K562 (cell line): ENCODE measurements around the gene ATP13A2. TPM values are rescaled to one million over a fixed set of nuclear protein-coding genes. Genes with fewer than 3 reads are reported as not detected.

Experiments
- ATAC-seq: fragments of 200-7000 bp; cut with Tn5 transposase; 3 replicates; pipeline ENCODE4 v1.9.1; 2020; ENCODE audit warnings: moderate library complexity
- BruUV-seq: library from RNA; stranded (reverse); fragments of 400-500 nt; replicated peaks from 2 replicates; lab custom pipeline; 2021; lab: Mats Ljungman, UMichigan
- CTCF ChIA-PET: fragments of 300-600 bp; formaldehyde crosslinking; extraction: SDS; loops from one replicate; lab custom pipeline; 2021; ENCODE audit warnings: low intra/inter-chr PET ratio; lab: Yijun Ruan, JAX
- POLR2A ChIA-PET: fragments of 300-600, 350-650 bp; sonication (Branson Sonifier 250); formaldehyde crosslinking; extraction: SDS; loops from one replicate; lab custom pipeline; 2021; ENCODE audit warnings: antibody characterized with exemption, inconsistent platforms; lab: Yijun Ruan, JAX
- DNase-seq, 4 experiments: peaks; one replicate each; pipeline versions ENCODE4 v3.0.0 to v3.0.0-alpha.2; 2011 to 2018; ENCODE audit warnings: low spot score in 3 of 4, mixed read lengths in 3 of 4; ENCODE audit errors: extremely low read depth in 1 of 4
- FAIRE-seq: peaks from 2 replicates; lab custom pipeline; 2011; peaks lifted over from hg19 to GRCh38; lab: Jason Lieb, UNC
- H2AFZ ChIP-seq: 2 replicates; pipeline ENCODE4 v1.6.0; 2011; ENCODE audit warnings: low read depth, low read length, control low read depth, inconsistent platforms
- H3K27ac ChIP-seq: fragments of 200-600 bp; 3 replicates; pipeline ENCODE4 v1.8.0; 2011; ENCODE audit warnings: low read depth, mild to moderate bottlenecking, control low read depth, inconsistent platforms, low read length, moderate library complexity, mixed read lengths; ENCODE audit errors: extremely low read depth
- H3K27me3 ChIP-seq, 2 experiments: fragments of 300-600 bp in 1 of 2; 2 replicates in 1 of 2; 3 replicates in 1 of 2; pipeline versions ENCODE4 v1.6.0 to v1.8.0; 2011; ENCODE audit warnings: inconsistent platforms in 2 of 2, low read length in 2 of 2, mild to moderate bottlenecking in 1 of 2, mixed read lengths in 1 of 2, moderate library complexity in 1 of 2; ENCODE audit not compliant: control insufficient read depth in 2 of 2, insufficient read depth in 2 of 2
- H3K36me3 ChIP-seq: fragments of 300-600 bp; 3 replicates; pipeline ENCODE4 v1.8.0; 2011; ENCODE audit warnings: mild to moderate bottlenecking, low read length, inconsistent platforms; ENCODE audit not compliant: control insufficient read depth, insufficient read depth
- H3K4me1 ChIP-seq, 2 experiments: fragments of 200-600 bp in 1 of 2; replicated peaks in 1 of 2; 2 replicates in 1 of 2; 3 replicates in 1 of 2; pipeline versions ENCODE4 v1.5.1 to v1.8.0; 2011; ENCODE audit warnings: inconsistent platforms in 2 of 2, low read length in 2 of 2, mild to moderate bottlenecking in 1 of 2, mixed read lengths in 1 of 2, moderate library complexity in 1 of 2; ENCODE audit not compliant: control insufficient read depth in 2 of 2, insufficient read depth in 2 of 2
- H3K4me2 ChIP-seq: 2 replicates; pipeline ENCODE4 v1.6.1; 2011; ENCODE audit warnings: low read length, control low read depth, inconsistent platforms, mixed read lengths; ENCODE audit not compliant: insufficient read depth
- H3K4me3 ChIP-seq: fragments of 200-600 bp; sonication (generic), shearing (Covaris generic); 2 replicates; pipeline ENCODE4 v1.5.1; 2016; ENCODE audit warnings: control low read depth, inconsistent platforms
- H3K79me2 ChIP-seq: fragments of 200-600 bp; 3 replicates; pipeline ENCODE4 v1.8.0; 2011; ENCODE audit warnings: low read length, inconsistent platforms; ENCODE audit not compliant: control insufficient read depth, insufficient read depth
- H3K9ac ChIP-seq, 2 experiments: 2 replicates each; pipeline versions ENCODE4 v1.6.0 to v1.6.1; 2011; ENCODE audit warnings: low read depth in 2 of 2, low read length in 2 of 2, control low read depth in 1 of 2, inconsistent platforms in 1 of 2, mild to moderate bottlenecking in 1 of 2, mixed read lengths in 1 of 2; ENCODE audit not compliant: insufficient read depth in 1 of 2
- H3K9me1 ChIP-seq: one replicate; pipeline ENCODE4 v1.6.0; 2011; ENCODE audit warnings: inconsistent platforms, mild to moderate bottlenecking, low read length, moderate library complexity; ENCODE audit not compliant: control insufficient read depth, insufficient read depth
- H3K9me3 ChIP-seq: replicated peaks from 2 replicates; pipeline ENCODE4 v1.5.1; 2011; ENCODE audit warnings: low read depth, low read length, inconsistent platforms; ENCODE audit not compliant: control insufficient read depth, insufficient read depth
- H4K20me1 ChIP-seq: replicated peaks from 2 replicates; pipeline ENCODE4 v1.6.1; 2011; ENCODE audit warnings: low read length, inconsistent platforms, mixed read lengths; ENCODE audit not compliant: control insufficient read depth, insufficient read depth
- CREB3 ChIP-seq: fragments of 450-650 bp; conservative IDR thresholded peaks from 2 replicates; pipeline ENCODE4 v1.6.1; 2016; ENCODE audit warnings: missing genetic modification characterization, low read depth, mild to moderate bottlenecking, missing compliant biosample characterization, moderate library complexity
- HDAC3 ChIP-seq: fragments of 450-650 bp; IDR thresholded peaks from 2 replicates; pipeline ENCODE4 v1.6.1; 2018; ENCODE audit warnings: borderline replicate concordance, mild to moderate bottlenecking, moderate library complexity; ENCODE audit not compliant: partially characterized antibody
- PCBP2 ChIP-seq: fragments of 200-400 bp; formaldehyde crosslinking; IDR thresholded peaks from 2 replicates; pipeline ENCODE4 v1.6.1; 2018; ENCODE audit warnings: low read length, low read depth, mild to moderate bottlenecking, moderate library complexity; ENCODE audit not compliant: poor library complexity, severe bottlenecking
- PPARD ChIP-seq: fragments of 250-450 bp; sonication (Bioruptor Pico); IDR thresholded peaks from 2 replicates; pipeline ENCODE4 v1.8.0; 2022; ENCODE audit warnings: inconsistent platforms, mild to moderate bottlenecking, moderate library complexity
- RCOR1 ChIP-seq, 2 experiments: IDR thresholded peaks; 2 replicates each; pipeline ENCODE4 v1.6.1; 2012; ENCODE audit warnings: low read depth in 2 of 2, low read length in 2 of 2, borderline replicate concordance in 1 of 2, improper control_type of control experiment in 1 of 2
- TBP ChIP-seq: optimal IDR thresholded peaks from 2 replicates; pipeline ENCODE3; 2011; ENCODE audit warnings: low read depth, low read length, improper control_type of control experiment
- ZFPM2 ChIP-seq: fragments of 250-450 bp; sonication (Bioruptor Pico); IDR thresholded peaks from 2 replicates; pipeline ENCODE4 v1.5.1; 2022; ENCODE audit warnings: mild to moderate bottlenecking
- ZNF764 ChIP-seq: fragments of 250-450 bp; sonication (Bioruptor Pico); IDR thresholded peaks from 2 replicates; pipeline ENCODE4 v1.4.0; 2020; ENCODE audit warnings: low read depth, mild to moderate bottlenecking, moderate library complexity
- WGBS: fragments of 100-300 bp; shearing (Covaris generic); methylation state at CpG from one replicate; pipeline ENCODE4 v1.1.6; 2016; ENCODE audit warnings: low coverage, mixed read lengths; ENCODE audit not compliant: insufficient coverage; ENCODE audit errors: missing lambda C conversion rate; 5-methylcytosine and 5-hydroxymethylcytosine counted together
- in situ Hi-C: fragments of 300-500 bp; cut with MboI; formaldehyde crosslinking; loops from 4 replicates; pipeline ENCODE4 v1.15.0; 2018; ENCODE audit warnings: inconsistent platforms, mixed read lengths
- intact Hi-C: fragments of 100-400 bp; cut with micrococcal nuclease; formaldehyde crosslinking; loops from 2 replicates; pipeline ENCODE4 v1.14.2; 2022
- polyA plus RNA-seq, 8 experiments: library from polyadenylated mRNA; depleted of rRNA in 4 of 8; stranded (reverse) in 5 of 8; unstranded in 3 of 8; fragments of >200 nt; fragmentation: Nextera tagmentation in 2 of 8; fragmentation: Illumina TruSeq in 1 of 8; extraction: Ambion mirVana in 2 of 8; extraction: Trizol in 1 of 8; gene quantifications; 2 replicates each; pipeline versions ENCODE4 v1.2.1 to v1.2.3, GENCODE V29; 2011 to 2014; ENCODE audit warnings: inconsistent platforms in 1 of 8, missing spikeins in 1 of 8
- total RNA-seq, 7 experiments: library from RNA; depleted of rRNA in 6 of 7; stranded (reverse); fragments of >200 nt in 6 of 7; fragmentation: Illumina TruSeq in 2 of 7; extraction: Trizol in 2 of 7; gene quantifications; 2 replicates each; pipeline versions ENCODE4 v1.2.1 to v1.2.3, GENCODE V29; 2011 to 2021; ENCODE audit warnings: low replicate concordance in 1 of 7
- TF ChIP-seq, protein P1 (sequence below): fragments of 450-650 bp; IDR thresholded peaks from 2 replicates; pipeline ENCODE4 v1.6.1; 2016; ENCODE audit warnings: low read depth, mild to moderate bottlenecking, moderate library complexity
- TF ChIP-seq, protein P2 (sequence below): fragments of 250-450 bp; sonication (Bioruptor Pico); IDR thresholded peaks from 2 replicates; pipeline ENCODE4 v1.5.0; 2021; ENCODE audit warnings: mild to moderate bottlenecking, moderate library complexity
- TF ChIP-seq, protein P3 (sequence below): fragments of 250-450 bp; sonication (Bioruptor Pico); IDR thresholded peaks from 2 replicates; pipeline ENCODE4 v1.5.0; 2020; ENCODE audit warnings: mild to moderate bottlenecking
- TF ChIP-seq, protein P4 (sequence below), 2 experiments: IDR thresholded peaks; 2 replicates each; pipeline ENCODE4 v1.6.1; 2012; ENCODE audit warnings: improper control_type of control experiment in 2 of 2, low read depth in 2 of 2, low read length in 2 of 2, borderline replicate concordance in 1 of 2

Gene ATP13A2
- total and polyA plus RNA-seq, 9 of the 15 experiments (the other 6 are each of a cell fraction or from before 2014, with no cell fraction given), result 0.36 to 56.3 (median 16.3) TPM

DNA sequence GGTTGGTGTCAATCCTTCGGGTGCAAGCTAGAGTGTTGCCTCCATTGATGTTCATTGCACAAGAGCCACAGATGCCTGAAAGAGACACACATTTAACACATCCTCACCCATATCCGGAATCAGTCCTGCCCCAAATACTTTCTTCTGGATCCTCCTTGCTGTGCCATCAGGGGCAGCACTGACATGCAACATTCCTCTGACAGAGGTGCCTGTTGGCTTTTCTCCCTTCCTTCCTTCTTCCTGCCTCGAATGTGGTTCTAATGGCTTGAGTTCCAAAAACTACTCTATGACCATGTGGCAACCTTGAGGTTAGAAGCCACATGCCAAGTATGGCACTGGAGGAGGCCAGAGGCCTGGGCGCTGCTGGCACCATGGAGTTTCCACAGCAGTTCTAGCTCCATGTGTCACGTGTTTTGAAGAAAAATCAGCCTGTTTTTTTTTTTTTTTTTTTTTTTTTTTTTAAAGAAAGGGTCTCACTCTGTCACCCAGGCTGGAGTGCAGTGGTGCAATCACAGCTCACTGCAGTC, 17.0 kb upstream of the ATP13A2 start:
- H4K20me1 ChIP-seq, result no peaks in the 10 kb centered on the region
- no peak for DNase-seq
- ChIA-PET POLR2A (interaction anchor here (0.6 to 2.3 kb wide), 6 partner anchors 9 to 123 kb away, joined by 3 to 9 read pairs (median 4); no protein-coding TSS in a partner anchor), CTCF (no interaction called here)
- H2AFZ ChIP-seq, result no peak overlapping the region
- intact Hi-C loops, result no loop called here
- in situ Hi-C loops, result loop anchor here (25.0 kb wide), 1 partner anchor 441 kb away; no protein-coding TSS in a partner anchor
- H3K9ac ChIP-seq, result no peak overlapping the region
- H3K27me3 ChIP-seq, result no peaks in the 10 kb centered on the region
- BruUV-seq, result no TSS peak
- peaks cover 94% of the 10 kb centered on the region for H3K36me3 ChIP-seq
- H3K9me3 ChIP-seq, result no peaks in the 10 kb centered on the region
- no peaks in the 10 kb centered on the region for H3K79me2 ChIP-seq
- no peak overlapping the region for H3K27ac ChIP-seq
- no peak for ATAC-seq
- no peak for FAIRE-seq
- H3K4me3 ChIP-seq, result no peak overlapping the region
- no peaks in the 10 kb centered on the region for H3K9me1 ChIP-seq
- WGBS, result 86% methylated on average over 5 of the region's 5 CpGs
- H3K4me1 ChIP-seq, result no peaks in the 10 kb centered on the region
- H3K4me2 ChIP-seq, result no peak overlapping the region
- TF ChIP-seq PPARD (CRISPR knock-in tag) (no peak), RCOR1 (IDR thresholded peaks at IDR 0.05; ENCODE audit: borderline replicate concordance in 1 of 2, low read depth in 2 of 2, low read length in 2 of 2) (no peak), ZNF764 (CRISPR knock-in tag) (no peak), ZFPM2 (CRISPR knock-in tag) (no peak), PCBP2 (no peak), TBP (no peak), HDAC3 (no peak), CREB3 (no peak)
- TF ChIP-seq, protein P1, sequence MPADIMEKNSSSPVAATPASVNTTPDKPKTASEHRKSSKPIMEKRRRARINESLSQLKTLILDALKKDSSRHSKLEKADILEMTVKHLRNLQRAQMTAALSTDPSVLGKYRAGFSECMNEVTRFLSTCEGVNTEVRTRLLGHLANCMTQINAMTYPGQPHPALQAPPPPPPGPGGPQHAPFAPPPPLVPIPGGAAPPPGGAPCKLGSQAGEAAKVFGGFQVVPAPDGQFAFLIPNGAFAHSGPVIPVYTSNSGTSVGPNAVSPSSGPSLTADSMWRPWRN, result no peak
- TF ChIP-seq, protein P2, sequence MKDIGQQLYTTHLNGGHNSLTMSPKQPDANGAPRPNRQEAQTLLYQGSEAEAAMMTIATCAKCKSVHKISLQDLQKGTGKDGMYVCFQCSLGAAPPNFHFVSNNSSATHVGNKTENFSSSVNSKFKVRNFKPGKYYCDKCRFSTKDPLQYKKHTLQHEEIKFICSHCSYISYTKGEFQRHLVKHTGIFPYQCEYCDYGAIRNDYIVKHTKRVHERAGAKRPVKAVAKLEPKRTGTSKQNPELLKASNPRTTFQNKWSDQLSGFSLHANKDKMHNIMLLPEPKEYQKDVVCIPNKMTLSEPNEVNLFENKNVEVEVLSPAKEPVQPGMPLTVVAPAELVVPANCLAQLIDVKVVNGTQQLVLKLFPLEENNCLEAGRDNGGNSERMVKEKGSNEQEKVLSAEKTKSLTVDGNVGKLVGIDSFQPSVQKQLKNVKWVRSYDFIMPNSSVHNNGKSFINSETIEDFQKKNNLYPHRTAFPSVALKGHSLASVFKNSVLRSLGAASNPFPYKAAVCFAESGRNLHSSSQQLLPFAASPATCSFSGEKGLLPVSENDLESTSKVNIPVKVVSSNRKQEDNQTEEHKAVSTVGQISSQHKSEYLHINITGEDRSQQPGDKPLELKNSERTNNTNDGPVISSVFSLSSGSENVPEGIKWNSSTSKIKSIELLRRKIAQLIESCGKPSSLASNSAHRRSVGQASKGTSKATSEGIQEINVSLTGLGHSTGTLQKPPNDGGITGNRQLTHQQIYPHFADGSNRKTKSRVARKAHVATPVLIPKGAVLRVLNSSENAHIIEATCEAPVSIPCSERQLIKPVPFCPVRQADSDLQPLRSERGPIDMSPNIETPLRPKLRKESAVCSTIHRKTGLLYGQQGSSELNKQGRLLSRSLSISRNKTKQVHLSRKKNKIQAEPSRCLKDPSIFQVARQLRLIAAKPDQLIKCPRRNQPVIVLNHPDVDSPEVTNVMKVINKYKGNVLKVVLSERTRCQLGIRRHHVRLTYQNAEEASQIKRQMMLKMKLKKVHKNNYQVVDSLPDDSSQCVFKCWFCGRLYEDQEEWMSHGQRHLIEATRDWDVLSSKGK (CRISPR knock-in tag), result no peak
- TF ChIP-seq, protein P3, sequence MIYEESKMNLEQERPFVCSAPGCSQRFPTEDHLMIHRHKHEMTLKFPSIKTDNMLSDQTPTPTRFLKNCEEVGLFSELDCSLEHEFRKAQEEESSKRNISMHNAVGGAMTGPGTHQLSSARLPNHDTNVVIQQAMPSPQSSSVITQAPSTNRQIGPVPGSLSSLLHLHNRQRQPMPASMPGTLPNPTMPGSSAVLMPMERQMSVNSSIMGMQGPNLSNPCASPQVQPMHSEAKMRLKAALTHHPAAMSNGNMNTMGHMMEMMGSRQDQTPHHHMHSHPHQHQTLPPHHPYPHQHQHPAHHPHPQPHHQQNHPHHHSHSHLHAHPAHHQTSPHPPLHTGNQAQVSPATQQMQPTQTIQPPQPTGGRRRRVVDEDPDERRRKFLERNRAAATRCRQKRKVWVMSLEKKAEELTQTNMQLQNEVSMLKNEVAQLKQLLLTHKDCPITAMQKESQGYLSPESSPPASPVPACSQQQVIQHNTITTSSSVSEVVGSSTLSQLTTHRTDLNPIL (CRISPR knock-in tag), result no peak
- TF ChIP-seq, protein P4, sequence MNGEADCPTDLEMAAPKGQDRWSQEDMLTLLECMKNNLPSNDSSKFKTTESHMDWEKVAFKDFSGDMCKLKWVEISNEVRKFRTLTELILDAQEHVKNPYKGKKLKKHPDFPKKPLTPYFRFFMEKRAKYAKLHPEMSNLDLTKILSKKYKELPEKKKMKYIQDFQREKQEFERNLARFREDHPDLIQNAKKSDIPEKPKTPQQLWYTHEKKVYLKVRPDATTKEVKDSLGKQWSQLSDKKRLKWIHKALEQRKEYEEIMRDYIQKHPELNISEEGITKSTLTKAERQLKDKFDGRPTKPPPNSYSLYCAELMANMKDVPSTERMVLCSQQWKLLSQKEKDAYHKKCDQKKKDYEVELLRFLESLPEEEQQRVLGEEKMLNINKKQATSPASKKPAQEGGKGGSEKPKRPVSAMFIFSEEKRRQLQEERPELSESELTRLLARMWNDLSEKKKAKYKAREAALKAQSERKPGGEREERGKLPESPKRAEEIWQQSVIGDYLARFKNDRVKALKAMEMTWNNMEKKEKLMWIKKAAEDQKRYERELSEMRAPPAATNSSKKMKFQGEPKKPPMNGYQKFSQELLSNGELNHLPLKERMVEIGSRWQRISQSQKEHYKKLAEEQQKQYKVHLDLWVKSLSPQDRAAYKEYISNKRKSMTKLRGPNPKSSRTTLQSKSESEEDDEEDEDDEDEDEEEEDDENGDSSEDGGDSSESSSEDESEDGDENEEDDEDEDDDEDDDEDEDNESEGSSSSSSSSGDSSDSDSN (IDR thresholded peaks at IDR 0.05; ENCODE audit: borderline replicate concordance in 1 of 2, low read depth in 2 of 2, low read length in 2 of 2), result no peak
